CD14-positive monocyte (primary cell): Measurements from ENCODE around the gene SLC1A2. TPM values are rescaled to one million over a fixed set of nuclear protein-coding genes. Genes with fewer than 3 reads are reported as not detected.

Source experiments
- DNase-seq, 3 donors: peaks; one replicate each; pipeline ENCODE4 v3.0.0-alpha.2; 2011 to 2022
- H2AFZ ChIP-seq: 2 replicates; pipeline ENCODE4 v1.6.0; 2012; ENCODE audit warnings: mild to moderate bottlenecking, low read depth, low read length, inconsistent platforms; ENCODE audit not compliant: insufficient read depth, poor library complexity, severe bottlenecking
- H3K27ac ChIP-seq, 2 donors: 1 replicate in 1 of 2; 2 replicates in 1 of 2; pipeline ENCODE4 v1.5.1; 2012 to 2013; ENCODE audit warnings: low read length in 2 of 2, control low read depth in 1 of 2, inconsistent platforms in 1 of 2, low read depth in 1 of 2, mild to moderate bottlenecking in 1 of 2
- H3K27me3 ChIP-seq, 2 donors: one replicate each; pipeline versions ENCODE4 v1.6.0 to v1.6.1; 2011 to 2013; ENCODE audit warnings: low read length in 2 of 2; ENCODE audit not compliant: control insufficient read depth in 2 of 2, insufficient read depth in 2 of 2
- H3K36me3 ChIP-seq, 2 donors: replicated peaks in 1 of 2; 1 replicate in 1 of 2; 2 replicates in 1 of 2; pipeline versions ENCODE4 v1.5.1 to v1.6.1; 2012 to 2013; ENCODE audit warnings: low read length in 2 of 2, control low read depth in 1 of 2, inconsistent platforms in 1 of 2, mild to moderate bottlenecking in 1 of 2; ENCODE audit not compliant: insufficient read depth in 2 of 2, control insufficient read depth in 1 of 2
- H3K4me1 ChIP-seq, 2 donors: 1 replicate in 1 of 2; 2 replicates in 1 of 2; pipeline versions ENCODE4 v1.5.1 to v1.6.1; 2012 to 2013; ENCODE audit warnings: low read length in 2 of 2, control low read depth in 1 of 2, inconsistent platforms in 1 of 2, mild to moderate bottlenecking in 1 of 2, moderate library complexity in 1 of 2; ENCODE audit not compliant: insufficient read depth in 2 of 2, control insufficient read depth in 1 of 2
- H3K4me2 ChIP-seq: replicated peaks from 2 replicates; pipeline ENCODE3; 2012; ENCODE audit warnings: low read length, moderate library complexity, mild to moderate bottlenecking; ENCODE audit not compliant: poor library complexity, severe bottlenecking; ENCODE audit errors: extremely low read depth
- H3K4me3 ChIP-seq, 3 experiments: fragments of 200-600 bp in 1 of 3; sonication (generic) in 1 of 3; replicated peaks in 1 of 3; 1 replicate in 2 of 3; 2 replicates in 1 of 3; pipeline ENCODE4 v1.5.1; 2011 to 2013; ENCODE audit warnings: low read length in 3 of 3, mild to moderate bottlenecking in 3 of 3, control low read depth in 2 of 3, low read depth in 2 of 3, inconsistent platforms in 1 of 3, moderate library complexity in 1 of 3
- H3K79me2 ChIP-seq: 2 replicates; pipeline ENCODE4 v1.6.0; 2012; ENCODE audit warnings: mild to moderate bottlenecking, control low read depth, inconsistent platforms, low read length, moderate library complexity; ENCODE audit not compliant: insufficient read depth
- H3K9ac ChIP-seq: 2 replicates; pipeline ENCODE4 v1.6.0; 2017; ENCODE audit warnings: low read length, mild to moderate bottlenecking; ENCODE audit not compliant: insufficient read depth, poor library complexity, severe bottlenecking
- H3K9me3 ChIP-seq, 2 donors: replicated peaks in 1 of 2; 1 replicate in 1 of 2; 2 replicates in 1 of 2; pipeline versions ENCODE4 v1.5.1 to v1.6.1; 2012 to 2013; ENCODE audit warnings: low read length in 2 of 2, control low read depth in 1 of 2; ENCODE audit not compliant: control insufficient read depth in 1 of 2, insufficient read depth in 1 of 2
- H4K20me1 ChIP-seq: 2 replicates; pipeline ENCODE4 v1.6.0; 2012; ENCODE audit warnings: mild to moderate bottlenecking, low read length, control low read depth, moderate library complexity; ENCODE audit not compliant: insufficient read depth
- H3K27ac Mint-ChIP-seq, 7 donors: one replicate each; pipeline ENCODE4 v1.8.0; 2020; ENCODE audit warnings: mild to moderate bottlenecking in 7 of 7, mixed read lengths in 7 of 7, moderate library complexity in 6 of 7, inconsistent platforms in 2 of 7
- H3K27me3 Mint-ChIP-seq, 3 donors: one replicate each; pipeline ENCODE4 v1.8.0; 2021 to 2022; ENCODE audit warnings: low read depth in 3 of 3, mild to moderate bottlenecking in 3 of 3, mixed read lengths in 3 of 3, moderate library complexity in 3 of 3, inconsistent platforms in 1 of 3
- H3K36me3 Mint-ChIP-seq, 2 donors: one replicate each; pipeline ENCODE4 v1.8.0; 2020; ENCODE audit warnings: mixed read lengths in 2 of 2, inconsistent platforms in 1 of 2, mild to moderate bottlenecking in 1 of 2
- H3K4me1 Mint-ChIP-seq: one replicate; pipeline ENCODE4 v1.8.0; 2020; ENCODE audit warnings: mild to moderate bottlenecking, mixed read lengths
- H3K4me3 Mint-ChIP-seq, 2 donors: one replicate each; pipeline ENCODE4 v1.8.0; 2020; ENCODE audit warnings: mild to moderate bottlenecking in 2 of 2, mixed read lengths in 2 of 2, moderate library complexity in 1 of 2
- H3K9me3 Mint-ChIP-seq, 7 donors: one replicate each; pipeline ENCODE4 v1.8.0; 2020 to 2022; ENCODE audit warnings: mixed read lengths in 7 of 7, mild to moderate bottlenecking in 6 of 7, moderate library complexity in 6 of 7, inconsistent platforms in 2 of 7
- CTCF ChIP-seq: fragments of 200-600 bp; IDR thresholded peaks from one replicate; pipeline ENCODE4 v1.8.0; 2022; ENCODE audit warnings: antibody characterized with exemption, mild to moderate bottlenecking
- WGBS: methylation state at CpG from one replicate; pipeline ENCODE4 v1.1.5; 2013; ENCODE audit warnings: missing lambda C conversion rate; ENCODE audit not compliant: insufficient coverage; 5-methylcytosine and 5-hydroxymethylcytosine counted together
- intact Hi-C, 2 donors: fragments of 100-400 bp; cut with micrococcal nuclease; formaldehyde crosslinking; loops; one replicate each; pipeline versions ENCODE4 v1.15.0 to v1.15.1; 2023
- polyA plus RNA-seq, 3 donors: library from polyadenylated mRNA; depleted of rRNA in 1 of 3; unstranded in 2 of 3; stranded (reverse) in 1 of 3; fragments of 300-500 nt in 2 of 3; fragments of >200 nt in 1 of 3; fragmentation: Illumina TruSeq in 2 of 3; gene quantifications; 1 replicate in 2 of 3; 2 replicates in 1 of 3; pipeline ENCODE4 v1.2.3, GENCODE V29; 2012 to 2021

The SLC1A2 gene
- polyA plus RNA-seq, 3 donors: 0.07 TPM; not detected in 2

- Histone ChIP-seq H3K9ac (no peak overlapping the region), H3K4me2 (peak overlapping the region; percentile 77), H3K36me3 (no peaks in the 10 kb centered on the region), H3K4me3 (peak overlapping the region; percentile 25 to 64 (median 28)), H3K9me3 (no peaks in the 10 kb centered on the region), H3K79me2 (no peaks in the 10 kb centered on the region), H2AFZ (peak overlapping the region; percentile 38), H3K27me3 (no peaks in the 10 kb centered on the region), H4K20me1 (no peaks in the 10 kb centered on the region), H3K4me1 (peaks cover 15% of the 10 kb centered on the region in 2 donors), H3K27ac (peak overlapping the region in 1 of 2 donors; percentile 39)
- H3K27ac Mint-ChIP-seq: peak overlapping the region in 5 of 7 donors; percentile 54 to 91 (median 82)
- H3K4me3 Mint-ChIP-seq: peak overlapping the region; percentile 73 to 87
- DNase-seq: peak; percentile 60 to 88 (median 73)
- intact Hi-C loops: loop anchor here (2.0 to 5.0 kb wide), 3 partner anchors 45 to 805 kb away; no protein-coding TSS in a partner anchor
- peaks cover 0 to 4% (median 2%) of the 10 kb centered on the region in 3 donors for H3K27me3 Mint-ChIP-seq
- WGBS: 0% methylated on average over 1 of the region's 13 CpGs
- peak; percentile 98 for TF ChIP-seq CTCF
- H3K9me3 Mint-ChIP-seq: peaks cover 0 to 3% (median 0%) of the 10 kb centered on the region in 7 donors
- no peaks in the 10 kb centered on the region for H3K36me3 Mint-ChIP-seq
- H3K4me1 Mint-ChIP-seq: peaks cover 19% of the 10 kb centered on the region
These were observed 27.3 kb downstream of the SLC1A2 start for GRCh38 chr11:35391922-35392688.

DNA sequence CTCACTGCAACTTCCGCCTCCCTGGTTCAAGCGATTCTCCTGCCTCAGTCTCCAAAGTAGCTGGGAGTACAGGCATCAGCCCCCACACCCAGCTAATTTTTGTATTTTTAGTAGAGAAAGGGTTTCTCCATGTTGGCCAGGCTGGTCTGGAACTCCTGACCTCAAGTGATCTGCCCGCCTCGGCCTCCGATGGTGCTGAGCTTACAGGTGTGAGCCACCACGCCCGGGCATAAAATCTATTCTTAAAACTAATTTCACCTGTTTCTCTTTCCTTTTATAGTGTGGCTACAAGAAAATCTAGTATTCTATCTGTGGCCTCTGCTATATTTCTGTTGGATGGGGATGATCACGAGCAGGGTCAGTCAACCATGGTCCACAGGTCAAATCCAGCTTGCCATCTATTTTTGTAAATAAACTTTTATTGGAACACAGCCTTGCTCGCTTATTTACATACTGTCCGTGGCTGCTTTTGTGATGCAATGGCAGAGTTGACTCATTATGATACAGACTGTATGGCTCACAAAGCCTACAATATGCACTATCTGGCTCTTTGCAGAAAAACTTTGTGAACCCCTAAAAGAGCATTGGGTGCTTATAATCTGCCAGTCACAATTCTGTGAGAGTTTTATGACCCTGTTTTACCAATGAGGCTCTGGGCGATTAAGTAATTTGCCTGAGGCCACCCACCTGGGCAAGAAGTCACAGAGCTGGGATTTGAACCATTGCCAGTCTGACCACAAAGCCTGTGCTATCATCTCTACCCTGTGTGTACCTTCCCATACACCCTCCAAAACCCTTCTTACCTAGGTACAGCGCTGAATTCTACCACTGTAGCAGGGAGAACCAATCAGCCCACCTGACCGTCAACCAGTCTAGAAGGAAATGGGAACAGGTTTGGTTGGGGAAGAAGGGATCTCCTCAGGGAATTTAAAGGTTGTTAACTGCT, 28.3 kb downstream of the SLC1A2 start:
- Histone ChIP-seq H3K36me3 (no peaks in the 10 kb centered on the region), H2AFZ (no peak overlapping the region), H4K20me1 (no peaks in the 10 kb centered on the region), H3K4me3 (no peak overlapping the region), H3K9me3 (no peaks in the 10 kb centered on the region), H3K27me3 (no peaks in the 10 kb centered on the region), H3K9ac (no peak overlapping the region), H3K4me2 (no peak overlapping the region), H3K79me2 (no peaks in the 10 kb centered on the region), H3K27ac (peak overlapping the region in 1 of 2 donors; percentile 8), H3K4me1 (peaks cover 15% of the 10 kb centered on the region in 2 donors)
- peaks cover 1 to 4% (median 3%) of the 10 kb centered on the region in 3 donors for H3K27me3 Mint-ChIP-seq
- intact Hi-C loops: loop anchor here in 1 of 2 donors (5.0 kb wide), 1 partner anchor 44 kb away; no protein-coding TSS in a partner anchor
- H3K4me1 Mint-ChIP-seq: peaks cover 19% of the 10 kb centered on the region
- H3K27ac Mint-ChIP-seq: peak overlapping the region in 3 of 7 donors; percentile 8 to 25 (median 19)
- H3K4me3 Mint-ChIP-seq: no peak overlapping the region
- H3K9me3 Mint-ChIP-seq: no peaks in the 10 kb centered on the region
- 48% methylated on average over 4 of the region's 13 CpGs for WGBS
- DNase-seq: peak; percentile 52 to 72 (median 70)
- no peaks in the 10 kb centered on the region for H3K36me3 Mint-ChIP-seq
- no peak for TF ChIP-seq CTCF
